Neural progenitor cell (in vitro differentiated cells): Measurements from ENCODE around the gene KRT72.

Experiments
- EZH2 ChIP-seq: fragments of 200-600 bp; sonication (generic); IDR thresholded peaks from 2 replicates; pipeline ENCODE4 v1.6.1; 2017; ENCODE audit warnings: antibody characterized with exemption, mild to moderate bottlenecking, moderate library complexity
- EZH2phosphoT487 ChIP-seq: fragments of 200-600 bp; sonication (generic); IDR thresholded peaks from 2 replicates; pipeline ENCODE4 v1.6.1; 2017; ENCODE audit warnings: antibody characterized with exemption
- TF ChIP-seq, protein P1 (sequence below): fragments of 200-600 bp; sonication (generic); IDR thresholded peaks from 2 replicates; pipeline ENCODE4 v1.5.1; 2017; ENCODE audit warnings: antibody characterized with exemption, mild to moderate bottlenecking

- TF ChIP-seq, protein P1, sequence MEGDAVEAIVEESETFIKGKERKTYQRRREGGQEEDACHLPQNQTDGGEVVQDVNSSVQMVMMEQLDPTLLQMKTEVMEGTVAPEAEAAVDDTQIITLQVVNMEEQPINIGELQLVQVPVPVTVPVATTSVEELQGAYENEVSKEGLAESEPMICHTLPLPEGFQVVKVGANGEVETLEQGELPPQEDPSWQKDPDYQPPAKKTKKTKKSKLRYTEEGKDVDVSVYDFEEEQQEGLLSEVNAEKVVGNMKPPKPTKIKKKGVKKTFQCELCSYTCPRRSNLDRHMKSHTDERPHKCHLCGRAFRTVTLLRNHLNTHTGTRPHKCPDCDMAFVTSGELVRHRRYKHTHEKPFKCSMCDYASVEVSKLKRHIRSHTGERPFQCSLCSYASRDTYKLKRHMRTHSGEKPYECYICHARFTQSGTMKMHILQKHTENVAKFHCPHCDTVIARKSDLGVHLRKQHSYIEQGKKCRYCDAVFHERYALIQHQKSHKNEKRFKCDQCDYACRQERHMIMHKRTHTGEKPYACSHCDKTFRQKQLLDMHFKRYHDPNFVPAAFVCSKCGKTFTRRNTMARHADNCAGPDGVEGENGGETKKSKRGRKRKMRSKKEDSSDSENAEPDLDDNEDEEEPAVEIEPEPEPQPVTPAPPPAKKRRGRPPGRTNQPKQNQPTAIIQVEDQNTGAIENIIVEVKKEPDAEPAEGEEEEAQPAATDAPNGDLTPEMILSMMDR = no peak
- TF ChIP-seq EZH2 (no peak), EZH2phosphoT487 (no peak)
Measured at GRCh38 chr12:52646613-52647012, 45.4 kb upstream of the KRT72 start.
